Activated CD8-positive, alpha-beta memory T cell treated with anti-CD3 and anti-CD28 coated beads for 48 hours (primary cell): Measurements from ENCODE around the gene MGRN1.

ENCODE experiments used
- DNase-seq, 3 experiments: peaks; one replicate each; pipeline ENCODE4 v3.0.0-alpha.2; 2020; ENCODE audit warnings: low read depth in 2 of 3, low spot score in 2 of 3

MGRN1 gene

GRCh38 chr16:4624015-4624826, at the start of gene MGRN1:
Gene MGRN1 (plus strand): TSS chr16:4624826. CDS start chr16:4624961, 135 bp downstream.
- peak; percentile 71 to 82 (median 72) for DNase-seq

GRCh38 chr16:4574919-4575705, 49.5 kb upstream of the MGRN1 start:
- DNase-seq = no peak

- DNase-seq = no peak
Measured at GRCh38 chr16:4576008-4576407, 48.6 kb upstream of the MGRN1 start.

GRCh38 chr16:4578961-4579530, 45.6 kb upstream of the MGRN1 start:
- no peak for DNase-seq

- DNase-seq = no peak
Measured at GRCh38 chr16:4580250-4580649, 44.4 kb upstream of the MGRN1 start.

GRCh38 chr16:4583906-4584305, 40.7 kb upstream of the MGRN1 start:
- DNase-seq = no peak

- no peak for DNase-seq
Measured at GRCh38 chr16:4586291-4586690, 38.3 kb upstream of the MGRN1 start.

GRCh38 chr16:4588386-4588785, 36.2 kb upstream of the MGRN1 start:
- no peak for DNase-seq

- no peak for DNase-seq
Measured at GRCh38 chr16:4588961-4589360, 35.7 kb upstream of the MGRN1 start.

- no peak for DNase-seq
Measured at GRCh38 chr16:4591191-4591590, 33.4 kb upstream of the MGRN1 start.

- no peak for DNase-seq
Measured at GRCh38 chr16:4591706-4592470, 32.7 kb upstream of the MGRN1 start.

- DNase-seq = no peak
Measured at GRCh38 chr16:4593086-4593485, 31.5 kb upstream of the MGRN1 start.

- no peak for DNase-seq
Measured at GRCh38 chr16:4594433-4595410, 29.9 kb upstream of the MGRN1 start.

- DNase-seq = no peak
Measured at GRCh38 chr16:4597174-4597573, 27.5 kb upstream of the MGRN1 start.

GRCh38 chr16:4599037-4599436, 25.6 kb upstream of the MGRN1 start:
- DNase-seq = no peak

- no peak for DNase-seq
Measured at GRCh38 chr16:4599545-4599944, 25.1 kb upstream of the MGRN1 start.

GRCh38 chr16:4601036-4601863, 23.4 kb upstream of the MGRN1 start:
- DNase-seq = no peak

- DNase-seq = no peak
Measured at GRCh38 chr16:4601864-4602186, 22.8 kb upstream of the MGRN1 start.

- DNase-seq = no peak
Measured at GRCh38 chr16:4602331-4602730, 22.3 kb upstream of the MGRN1 start.
